SK-N-SH (cell line): ENCODE measurements around the gene MBTPS1. TPM values are rescaled to one million over a fixed set of nuclear protein-coding genes. Genes with fewer than 3 reads are reported as not detected.

Experiments used
- CTCF ChIA-PET: fragments of 300-600, 350-600 bp; formaldehyde crosslinking; extraction: SDS; loops from one replicate; lab custom pipeline; 2021; lab: Yijun Ruan, JAX
- POLR2A ChIA-PET: fragments of 350-600 bp; sonication (Branson Sonifier 250); formaldehyde crosslinking; extraction: SDS; loops from one replicate; lab custom pipeline; 2020; ENCODE audit warnings: antibody characterized with exemption, inconsistent platforms; lab: Yijun Ruan, JAX
- DNase-seq: peaks from one replicate; pipeline ENCODE4 v3.0.0; 2012
- H2AFZ ChIP-seq: fragments of 200-600 bp; sonication (generic); 2 replicates; pipeline ENCODE4 v1.8.1; 2016; ENCODE audit warnings: antibody characterized with exemption, mild to moderate bottlenecking, low read depth
- H3F3A ChIP-seq: fragments of 200-600 bp; sonication (generic); replicated peaks from 2 replicates; pipeline ENCODE3; 2016; ENCODE audit warnings: antibody characterized with exemption, mild to moderate bottlenecking; ENCODE audit not compliant: insufficient read depth
- H3K27ac ChIP-seq, 2 experiments: fragments of 200-500 bp in 1 of 2; fragments of 200-600 bp in 1 of 2; sonication (Bioruptor generic) in 1 of 2; sonication (generic), shearing (Covaris generic) in 1 of 2; 2 replicates each; pipeline versions ENCODE4 v1.5.1 to v1.6.1; 2014 to 2016; ENCODE audit warnings: low read depth in 2 of 2, inconsistent platforms in 1 of 2, low read length in 1 of 2, mild to moderate bottlenecking in 1 of 2, mixed read lengths in 1 of 2
- H3K27me3 ChIP-seq: fragments of 200-600 bp; sonication (generic), shearing (Covaris generic); 2 replicates; pipeline ENCODE4 v1.6.1; 2016; ENCODE audit warnings: mixed run types; ENCODE audit not compliant: insufficient read depth
- H3K36me3 ChIP-seq, 2 experiments: fragments of 200-500 bp in 1 of 2; fragments of 200-600 bp in 1 of 2; sonication (Bioruptor generic) in 1 of 2; sonication (generic) in 1 of 2; replicated peaks in 1 of 2; 2 replicates each; pipeline versions ENCODE3 to v1.5.1; 2014 to 2016; ENCODE audit warnings: low read length in 1 of 2, mild to moderate bottlenecking in 1 of 2; ENCODE audit not compliant: insufficient read depth in 2 of 2, control insufficient read depth in 1 of 2
- H3K4me1 ChIP-seq, 2 experiments: fragments of 200-500 bp in 1 of 2; fragments of 200-600 bp in 1 of 2; sonication (Bioruptor generic) in 1 of 2; sonication (generic), shearing (Covaris generic) in 1 of 2; 2 replicates each; pipeline versions ENCODE4 v1.5.1 to v1.6.1; 2014 to 2016; ENCODE audit warnings: low read depth in 1 of 2, low read length in 1 of 2, mixed run types in 1 of 2; ENCODE audit not compliant: insufficient read depth in 2 of 2, control insufficient read depth in 1 of 2
- H3K4me2 ChIP-seq: fragments of 200-600 bp; sonication (generic), shearing (Covaris generic); 2 replicates; pipeline ENCODE4 v1.6.1; 2017; ENCODE audit warnings: mixed run types
- H3K4me3 ChIP-seq, 2 experiments: fragments of 200-500 bp in 1 of 2; fragments of 200-600 bp in 1 of 2; sonication (Bioruptor generic) in 1 of 2; sonication (generic), shearing (Covaris generic) in 1 of 2; 2 replicates each; pipeline versions ENCODE4 v1.5.1 to v1.8.1; 2014 to 2016; ENCODE audit warnings: low read depth in 2 of 2, inconsistent platforms in 1 of 2, low read length in 1 of 2, mild to moderate bottlenecking in 1 of 2, mixed read lengths in 1 of 2, moderate library complexity in 1 of 2
- H3K79me2 ChIP-seq: fragments of 200-600 bp; sonication (generic); 2 replicates; pipeline ENCODE4 v1.8.1; 2017; ENCODE audit warnings: mild to moderate bottlenecking; ENCODE audit not compliant: insufficient read depth
- H3K9ac ChIP-seq: fragments of 200-600 bp; sonication (generic); 2 replicates; pipeline ENCODE4 v1.6.1; 2017; ENCODE audit warnings: mixed run types
- H3K9me2 ChIP-seq: fragments of 200-600 bp; sonication (generic); 2 replicates; pipeline ENCODE4 v1.6.1; 2017; ENCODE audit warnings: mixed run types
- H3K9me3 ChIP-seq: fragments of 200-600 bp; sonication (generic); 2 replicates; pipeline ENCODE4 v1.6.1; 2017; ENCODE audit warnings: mixed run types, mild to moderate bottlenecking, moderate library complexity
- H4K20me1 ChIP-seq: fragments of 200-600 bp; sonication (generic); 2 replicates; pipeline ENCODE4 v1.6.1; 2017; ENCODE audit warnings: mild to moderate bottlenecking, mixed run types; ENCODE audit not compliant: insufficient read depth
- EP300 ChIP-seq, 2 experiments: IDR thresholded peaks; 2 replicates each; pipeline versions ENCODE4 v1.4.0 to v1.6.1; 2012; ENCODE audit warnings: borderline replicate concordance in 1 of 2, low read depth in 1 of 2, low read length in 1 of 2
- EZH2phosphoT487 ChIP-seq: fragments of 200-600 bp; sonication (generic); IDR thresholded peaks from 2 replicates; pipeline ENCODE4 v1.6.1; 2017; ENCODE audit warnings: low read depth, mixed run types, mild to moderate bottlenecking, antibody characterized with exemption, moderate library complexity, borderline replicate concordance
- FOXJ3 ChIP-seq: sonication (generic); formaldehyde crosslinking; IDR thresholded peaks from 2 replicates; pipeline ENCODE4 v1.5.1; 2020; ENCODE audit warnings: mild to moderate bottlenecking, missing genetic modification reagents
- FOXM1 ChIP-seq: IDR thresholded peaks from 2 replicates; pipeline ENCODE4 v1.4.0; 2012; ENCODE audit warnings: low read depth, mild to moderate bottlenecking
- MEF2A ChIP-seq: IDR thresholded peaks from 2 replicates; pipeline ENCODE4 v1.4.0; 2012; ENCODE audit warnings: low read depth, borderline replicate concordance
- MXI1 ChIP-seq: IDR thresholded peaks from 2 replicates; pipeline ENCODE4 v1.6.1; 2012; ENCODE audit warnings: mild to moderate bottlenecking, low read depth, low read length, improper control_type of control experiment
- NFIC ChIP-seq: IDR thresholded peaks from 2 replicates; pipeline ENCODE4 v1.4.0; 2012; ENCODE audit warnings: borderline replicate concordance
- NRF1 ChIP-seq: IDR thresholded peaks from 2 replicates; pipeline ENCODE4 v1.6.1; 2012; ENCODE audit warnings: low read depth, mild to moderate bottlenecking, low read length
- RCOR1 ChIP-seq: fragments of 150-350 bp; IDR thresholded peaks from 2 replicates; pipeline ENCODE4 v1.6.1; 2017; ENCODE audit warnings: antibody characterized with exemption, low read length
- RXRA ChIP-seq: IDR thresholded peaks from 2 replicates; pipeline ENCODE4 v1.4.0; 2012; ENCODE audit warnings: low read depth, mild to moderate bottlenecking, borderline replicate concordance
- SIN3A ChIP-seq: IDR thresholded peaks from 2 replicates; pipeline ENCODE4 v1.6.1; 2012; ENCODE audit warnings: low read depth, mild to moderate bottlenecking, low read length, moderate library complexity, borderline replicate concordance
- TAF1 ChIP-seq: IDR thresholded peaks from 2 replicates; pipeline ENCODE4 v1.6.1; 2012; ENCODE audit warnings: low read depth, mild to moderate bottlenecking, low read length, moderate library complexity, borderline replicate concordance
- TCF12 ChIP-seq: IDR thresholded peaks from 2 replicates; pipeline ENCODE4 v1.4.0; 2012
- TEAD4 ChIP-seq: IDR thresholded peaks from 2 replicates; pipeline ENCODE4 v1.4.0; 2012; ENCODE audit warnings: mild to moderate bottlenecking, borderline replicate concordance; ENCODE audit not compliant: insufficient read depth
- YY1 ChIP-seq: IDR thresholded peaks from 2 replicates; pipeline ENCODE4 v1.4.0; 2012; ENCODE audit warnings: low read depth, mild to moderate bottlenecking
- WGBS: methylation state at CpG from one replicate; pipeline ENCODE4 v1.1.6; 2017; ENCODE audit warnings: low lambda C conversion rate; 5-methylcytosine and 5-hydroxymethylcytosine counted together
- polyA plus RNA-seq, 3 experiments: library from polyadenylated mRNA; depleted of rRNA; stranded (reverse); fragments of >200 nt; gene quantifications; 2 replicates each; pipeline ENCODE4 v1.2.3, GENCODE V29; 2012
- TF ChIP-seq, protein P1 (sequence below): fragments of 200-600 bp; sonication (generic); IDR thresholded peaks from 2 replicates; pipeline ENCODE4 v1.6.1; 2017; ENCODE audit warnings: antibody characterized with exemption, mild to moderate bottlenecking, moderate library complexity
- TF ChIP-seq, protein P2 (sequence below): fragments of 150-350 bp; IDR thresholded peaks from 2 replicates; pipeline ENCODE4 v1.6.1; 2017; ENCODE audit warnings: antibody characterized with exemption, low read length, low read depth, borderline replicate concordance

Gene MBTPS1
- polyA plus RNA-seq, 1 of the 3 experiments (the other 2 are of a cell fraction) = 84.9 TPM

DNA sequence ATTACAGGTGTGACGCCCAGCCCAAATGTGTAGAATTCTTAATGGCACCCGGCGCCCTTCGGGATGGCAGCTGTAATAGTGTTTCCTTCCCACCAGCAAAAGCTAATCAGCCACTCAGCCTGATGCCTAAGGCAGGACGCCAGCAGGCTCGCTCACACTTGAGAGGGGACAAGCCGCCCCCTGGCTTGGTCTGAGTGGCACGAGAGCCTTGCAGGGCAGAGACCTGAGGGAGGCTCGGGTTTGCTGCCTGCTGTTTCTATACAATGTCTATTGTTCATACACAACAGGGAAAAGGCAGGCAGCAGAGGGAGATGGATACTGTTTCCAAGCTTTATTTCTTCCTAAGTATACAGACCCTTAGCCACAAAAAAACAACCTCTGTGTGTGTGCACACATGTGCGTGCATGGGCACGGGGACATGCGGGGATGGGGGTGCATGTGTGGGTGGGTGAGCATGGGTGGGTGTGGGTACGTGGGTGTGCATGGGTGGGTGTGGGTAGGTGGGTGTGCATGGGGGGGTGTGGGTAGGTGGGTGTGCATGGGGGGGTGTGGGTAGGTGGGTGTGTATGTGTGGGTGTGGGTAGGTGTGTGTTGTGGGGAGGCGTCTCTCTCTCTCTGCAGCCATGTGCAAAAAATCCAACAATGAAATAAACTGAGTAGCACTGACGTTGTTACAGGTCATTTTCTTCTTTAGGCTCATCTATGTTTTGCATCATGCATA, 84.1 kb downstream of the MBTPS1 start:
- H3K36me3 ChIP-seq = no peaks in the 10 kb centered on the region
- H4K20me1 ChIP-seq = no peaks in the 10 kb centered on the region
- DNase-seq = no peak
- no peak overlapping the region for H3K4me3 ChIP-seq
- H3K9me3 ChIP-seq = no peaks in the 10 kb centered on the region
- H2AFZ ChIP-seq = no peak overlapping the region
- no peaks in the 10 kb centered on the region for H3F3A ChIP-seq
- POLR2A ChIA-PET = no interaction called here
- no peak for TF ChIP-seq TAF1
- no peaks in the 10 kb centered on the region for H3K9me2 ChIP-seq
- no peak overlapping the region for H3K4me2 ChIP-seq
- no peaks in the 10 kb centered on the region for H3K79me2 ChIP-seq
- H3K4me1 ChIP-seq = no peaks in the 10 kb centered on the region; a peak in 1 of 4 replicates
- CTCF ChIA-PET = no interaction called here
- H3K27me3 ChIP-seq = no peaks in the 10 kb centered on the region
- H3K9ac ChIP-seq = no peak overlapping the region
- no peak overlapping the region for H3K27ac ChIP-seq
- WGBS = 70% methylated on average over 12 of the region's 15 CpGs

DNA sequence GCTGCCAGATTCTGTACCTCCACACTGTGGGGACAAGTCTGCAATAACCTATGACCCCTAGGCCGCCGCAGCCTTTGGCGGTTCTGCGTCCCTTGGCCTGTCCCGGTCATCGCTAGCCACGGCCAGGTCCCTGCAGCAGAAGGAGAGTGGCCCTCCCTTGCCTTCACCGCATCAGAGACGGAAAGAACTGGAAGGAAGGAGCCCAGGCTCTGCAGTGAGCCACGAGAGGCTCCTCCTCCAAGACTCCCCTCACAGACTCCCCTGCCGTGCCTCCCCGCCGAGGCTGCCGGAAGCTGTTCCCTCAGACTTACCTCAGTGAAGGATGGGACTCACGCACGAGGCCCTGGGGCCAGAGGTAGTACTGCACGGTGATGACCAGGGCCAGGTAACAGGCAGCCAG, 85.2 kb downstream of the MBTPS1 start:
- no peak overlapping the region for H2AFZ ChIP-seq
- TF ChIP-seq TCF12 (no peak), FOXM1 (no peak), SIN3A (no peak), MEF2A (no peak), EP300 (IDR thresholded peaks at IDR 0.05; ENCODE audit: borderline replicate concordance in 1 of 2, low read depth in 1 of 2, low read length in 1 of 2) (no peak)
- TF ChIP-seq, protein P1, sequence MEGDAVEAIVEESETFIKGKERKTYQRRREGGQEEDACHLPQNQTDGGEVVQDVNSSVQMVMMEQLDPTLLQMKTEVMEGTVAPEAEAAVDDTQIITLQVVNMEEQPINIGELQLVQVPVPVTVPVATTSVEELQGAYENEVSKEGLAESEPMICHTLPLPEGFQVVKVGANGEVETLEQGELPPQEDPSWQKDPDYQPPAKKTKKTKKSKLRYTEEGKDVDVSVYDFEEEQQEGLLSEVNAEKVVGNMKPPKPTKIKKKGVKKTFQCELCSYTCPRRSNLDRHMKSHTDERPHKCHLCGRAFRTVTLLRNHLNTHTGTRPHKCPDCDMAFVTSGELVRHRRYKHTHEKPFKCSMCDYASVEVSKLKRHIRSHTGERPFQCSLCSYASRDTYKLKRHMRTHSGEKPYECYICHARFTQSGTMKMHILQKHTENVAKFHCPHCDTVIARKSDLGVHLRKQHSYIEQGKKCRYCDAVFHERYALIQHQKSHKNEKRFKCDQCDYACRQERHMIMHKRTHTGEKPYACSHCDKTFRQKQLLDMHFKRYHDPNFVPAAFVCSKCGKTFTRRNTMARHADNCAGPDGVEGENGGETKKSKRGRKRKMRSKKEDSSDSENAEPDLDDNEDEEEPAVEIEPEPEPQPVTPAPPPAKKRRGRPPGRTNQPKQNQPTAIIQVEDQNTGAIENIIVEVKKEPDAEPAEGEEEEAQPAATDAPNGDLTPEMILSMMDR = no peak
- ChIA-PET POLR2A (no interaction called here), CTCF (no interaction called here)
- no peaks in the 10 kb centered on the region for H3K36me3 ChIP-seq
- no peaks in the 10 kb centered on the region for H3K79me2 ChIP-seq
- no peak overlapping the region for H3K4me2 ChIP-seq
- no peak overlapping the region for H3K27ac ChIP-seq
- no peaks in the 10 kb centered on the region for H4K20me1 ChIP-seq
- no peak overlapping the region for H3K9ac ChIP-seq
- no peaks in the 10 kb centered on the region for H3K4me1 ChIP-seq
- no peaks in the 10 kb centered on the region for H3K27me3 ChIP-seq
- 81% methylated on average over 13 of the region's 17 CpGs for WGBS
- H3F3A ChIP-seq = no peaks in the 10 kb centered on the region
- H3K9me3 ChIP-seq = no peaks in the 10 kb centered on the region
- no peaks in the 10 kb centered on the region for H3K9me2 ChIP-seq
- DNase-seq = no peak
- no peak overlapping the region for H3K4me3 ChIP-seq

DNA sequence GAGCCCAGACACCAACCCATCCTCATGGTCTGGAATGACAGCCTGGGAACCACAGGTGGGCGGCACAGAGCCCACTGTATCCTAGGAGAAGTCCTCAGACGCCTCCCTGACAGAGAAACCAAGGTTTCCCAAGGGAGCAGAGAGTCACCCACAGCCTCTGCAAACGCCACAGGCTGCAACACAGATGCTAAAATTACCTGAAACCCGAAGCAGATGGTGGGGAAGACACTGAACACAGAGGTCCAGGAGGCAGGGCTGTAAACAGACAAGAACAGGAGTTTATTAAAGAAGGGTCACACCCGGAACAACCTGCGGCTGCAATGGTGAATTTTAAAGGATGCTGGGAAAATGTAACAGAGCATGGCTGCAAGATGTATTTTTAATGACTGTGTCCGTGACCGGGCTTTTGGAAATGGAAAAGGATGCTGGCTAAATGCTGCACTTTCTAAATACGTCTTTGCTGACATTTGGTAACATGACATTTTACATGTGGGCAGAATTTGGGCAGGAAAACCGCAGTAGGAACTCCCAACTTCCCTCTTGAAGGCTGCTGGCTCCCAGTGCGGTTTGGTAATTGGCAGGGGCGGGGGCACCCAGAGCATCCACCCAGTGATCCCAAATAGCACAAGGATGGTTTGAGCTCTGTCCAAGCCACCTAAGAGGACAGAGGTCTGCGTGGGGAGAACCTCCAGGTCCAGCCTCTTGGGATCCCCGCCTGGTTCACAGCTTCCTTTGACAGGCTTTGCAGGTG, 87.3 kb downstream of the MBTPS1 start:
- Histone ChIP-seq H2AFZ (no peak overlapping the region), H3K4me2 (no peak overlapping the region), H4K20me1 (no peaks in the 10 kb centered on the region), H3K27ac (no peak overlapping the region), H3K36me3 (no peaks in the 10 kb centered on the region), H3K79me2 (no peaks in the 10 kb centered on the region), H3K9me3 (no peaks in the 10 kb centered on the region), H3K9ac (no peak overlapping the region), H3F3A (no peaks in the 10 kb centered on the region), H3K4me3 (no peak overlapping the region), H3K4me1 (no peaks in the 10 kb centered on the region), H3K27me3 (no peaks in the 10 kb centered on the region), H3K9me2 (no peaks in the 10 kb centered on the region)
- ChIA-PET CTCF (interaction anchor here (1.1 to 1.2 kb wide), 2 partner anchors 56 to 73 kb away, joined by 3 to 4 read pairs; no protein-coding TSS in a partner anchor), POLR2A (no interaction called here)
- DNase-seq = no peak
- 65% methylated on average over 14 of the region's 14 CpGs for WGBS
- TF ChIP-seq NRF1 = no peak
- TF ChIP-seq EZH2phosphoT487 = no peak
- no peak for TF ChIP-seq RCOR1
- no peak for TF ChIP-seq TCF12
- TF ChIP-seq FOXM1 = no peak
- TF ChIP-seq NFIC = no peak
- TF ChIP-seq FOXJ3 (CRISPR knock-in tag) = no peak
- no peak for TF ChIP-seq RXRA
- no peak for TF ChIP-seq TEAD4
- TF ChIP-seq YY1 = no peak
- TF ChIP-seq, protein P2, sequence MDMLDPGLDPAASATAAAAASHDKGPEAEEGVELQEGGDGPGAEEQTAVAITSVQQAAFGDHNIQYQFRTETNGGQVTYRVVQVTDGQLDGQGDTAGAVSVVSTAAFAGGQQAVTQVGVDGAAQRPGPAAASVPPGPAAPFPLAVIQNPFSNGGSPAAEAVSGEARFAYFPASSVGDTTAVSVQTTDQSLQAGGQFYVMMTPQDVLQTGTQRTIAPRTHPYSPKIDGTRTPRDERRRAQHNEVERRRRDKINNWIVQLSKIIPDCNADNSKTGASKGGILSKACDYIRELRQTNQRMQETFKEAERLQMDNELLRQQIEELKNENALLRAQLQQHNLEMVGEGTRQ = no peak
- no peak for TF ChIP-seq MXI1
